H1 (cell line): ENCODE measurements around the gene MPP3. TPM values are rescaled to one million over a fixed set of nuclear protein-coding genes. Genes with fewer than 3 reads are reported as not detected.

Experiments
- CTCF ChIA-PET: fragments of 300-600 bp; sonication (Branson Sonifier 250); formaldehyde crosslinking; loops from one replicate; lab custom pipeline; 2021; ENCODE audit not compliant: partially characterized antibody; lab: Charles Lee
- POLR2A ChIA-PET: fragments of 300-600 bp; sonication (Branson Sonifier 250); formaldehyde crosslinking; loops from one replicate; lab custom pipeline; 2021; ENCODE audit warnings: inconsistent platforms; ENCODE audit not compliant: partially characterized antibody; lab: Charles Lee
- DNase-seq, 2 experiments: peaks; one replicate each; pipeline versions ENCODE4 v3.0.0 to v3.0.0-alpha.2; 2010 to 2022; ENCODE audit warnings: low spot score in 2 of 2, low read depth in 1 of 2, mixed read lengths in 1 of 2
- FAIRE-seq: peaks from 2 replicates; lab custom pipeline; 2011; peaks lifted over from hg19 to GRCh38; lab: Jason Lieb, UNC
- H2AFZ ChIP-seq: 2 replicates; pipeline ENCODE4 v1.8.1; 2012; ENCODE audit warnings: low read length, inconsistent platforms
- H2AK5ac ChIP-seq: 2 replicates; pipeline ENCODE4 v1.6.1; 2013; ENCODE audit warnings: low read depth, low read length
- H2BK120ac ChIP-seq: replicated peaks from 2 replicates; pipeline ENCODE3; 2013; ENCODE audit warnings: low read depth, low read length, inconsistent platforms
- H2BK12ac ChIP-seq: 2 replicates; pipeline ENCODE4 v1.6.1; 2013; ENCODE audit warnings: low read depth, low read length
- H2BK15ac ChIP-seq: 2 replicates; pipeline ENCODE4 v1.6.1; 2013; ENCODE audit warnings: low read length
- H2BK20ac ChIP-seq: 2 replicates; pipeline ENCODE4 v1.6.1; 2013; ENCODE audit warnings: low read length
- H2BK5ac ChIP-seq: 2 replicates; pipeline ENCODE4 v1.6.1; 2013; ENCODE audit warnings: low read depth, low read length
- H3K14ac ChIP-seq: 2 replicates; pipeline ENCODE4 v1.6.1; 2013; ENCODE audit warnings: inconsistent platforms; ENCODE audit not compliant: insufficient read length
- H3K18ac ChIP-seq: 2 replicates; pipeline ENCODE4 v1.6.1; 2013; ENCODE audit warnings: low read length; ENCODE audit errors: extremely low read depth
- H3K23ac ChIP-seq: 2 replicates; pipeline ENCODE4 v1.6.1; 2013; ENCODE audit warnings: inconsistent platforms; ENCODE audit not compliant: insufficient read length
- H3K23me2 ChIP-seq: 2 replicates; pipeline ENCODE4 v1.6.1; 2013; ENCODE audit warnings: low read depth, low read length
- H3K27ac ChIP-seq: 2 replicates; pipeline ENCODE4 v1.6.1; 2011; ENCODE audit warnings: low read depth, low read length, inconsistent platforms
- H3K27me3 ChIP-seq, 4 experiments: replicated peaks in 1 of 4; 1 replicate in 1 of 4; 2 replicates in 3 of 4; pipeline versions ENCODE4 v1.6.1 to v1.8.1; 2011 to 2013; ENCODE audit warnings: low read length in 3 of 4, mild to moderate bottlenecking in 3 of 4, inconsistent platforms in 2 of 4, mixed read lengths in 2 of 4, moderate library complexity in 1 of 4; ENCODE audit not compliant: control insufficient read depth in 3 of 4, insufficient read depth in 3 of 4; ENCODE audit errors: extremely low read depth in 1 of 4
- H3K36me3 ChIP-seq, 4 experiments: 2 replicates each; pipeline versions ENCODE4 v1.6.1 to v1.8.1; 2011 to 2013; ENCODE audit warnings: mild to moderate bottlenecking in 4 of 4, low read length in 3 of 4, moderate library complexity in 2 of 4, control low read depth in 1 of 4, inconsistent platforms in 1 of 4; ENCODE audit not compliant: insufficient read depth in 4 of 4, control insufficient read depth in 2 of 4
- H3K4ac ChIP-seq: replicated peaks from 2 replicates; pipeline ENCODE3; 2013; ENCODE audit warnings: low read length, low read depth, mixed read lengths, inconsistent platforms; ENCODE audit not compliant: insufficient read length
- H3K4me1 ChIP-seq, 4 experiments: replicated peaks in 1 of 4; 1 replicate in 1 of 4; 2 replicates in 3 of 4; pipeline versions ENCODE4 v1.6.1 to v1.8.1; 2011 to 2013; ENCODE audit warnings: low read length in 3 of 4, inconsistent platforms in 2 of 4, mixed read lengths in 1 of 4; ENCODE audit not compliant: insufficient read depth in 4 of 4, control insufficient read depth in 3 of 4
- H3K4me2 ChIP-seq, 2 experiments: 2 replicates each; pipeline versions ENCODE4 v1.6.1 to v1.8.1; 2011 to 2013; ENCODE audit warnings: low read depth in 2 of 2, low read length in 2 of 2, control low read depth in 1 of 2, inconsistent platforms in 1 of 2, mild to moderate bottlenecking in 1 of 2; ENCODE audit not compliant: insufficient read depth in 1 of 2
- H3K4me3 ChIP-seq, 4 experiments: fragments of 200-600, 300-600 bp in 1 of 4; sonication (generic), shearing (Covaris generic), sonication (Bioruptor Twin) in 1 of 4; 2 replicates each; pipeline versions ENCODE4 v1.5.1 to v1.8.1; 2011 to 2016; ENCODE audit warnings: low read length in 4 of 4, low read depth in 3 of 4, control low read depth in 2 of 4, inconsistent platforms in 2 of 4, mild to moderate bottlenecking in 2 of 4, mixed read lengths in 1 of 4, moderate library complexity in 1 of 4; ENCODE audit not compliant: insufficient read depth in 2 of 4; ENCODE audit errors: extremely low read depth in 1 of 4
- H3K56ac ChIP-seq: replicated peaks from 2 replicates; pipeline ENCODE3; 2013; ENCODE audit warnings: low read depth, mild to moderate bottlenecking, mixed read lengths, low read length, inconsistent platforms; ENCODE audit not compliant: insufficient read length
- H3K79me1 ChIP-seq: 2 replicates; pipeline ENCODE4 v1.6.1; 2013; ENCODE audit warnings: low read depth, low read length, control low read depth
- H3K79me2 ChIP-seq, 2 experiments: 2 replicates each; pipeline versions ENCODE4 v1.6.1 to v1.8.1; 2012 to 2013; ENCODE audit warnings: low read length in 2 of 2, mild to moderate bottlenecking in 2 of 2, inconsistent platforms in 1 of 2; ENCODE audit not compliant: insufficient read depth in 2 of 2, control insufficient read depth in 1 of 2
- H3K9ac ChIP-seq, 4 experiments: replicated peaks in 1 of 4; 1 replicate in 1 of 4; 2 replicates in 3 of 4; pipeline versions ENCODE4 v1.6.1 to v1.8.1; 2011 to 2013; ENCODE audit warnings: low read depth in 3 of 4, low read length in 3 of 4, control low read depth in 2 of 4, mild to moderate bottlenecking in 2 of 4, moderate library complexity in 2 of 4, inconsistent platforms in 1 of 4; ENCODE audit errors: extremely low read depth in 1 of 4
- H3K9me3 ChIP-seq, 2 experiments: 2 replicates each; pipeline versions ENCODE4 v1.6.1 to v1.8.1; 2012 to 2013; ENCODE audit warnings: mild to moderate bottlenecking in 2 of 2, moderate library complexity in 2 of 2, control low read depth in 1 of 2, inconsistent platforms in 1 of 2, low read depth in 1 of 2, low read length in 1 of 2, mixed read lengths in 1 of 2; ENCODE audit not compliant: insufficient read depth in 2 of 2
- H4K20me1 ChIP-seq, 2 experiments: replicated peaks in 1 of 2; 2 replicates each; pipeline versions ENCODE3 to v1.8.1; 2011 to 2013; ENCODE audit warnings: inconsistent platforms in 2 of 2, low read length in 2 of 2, mild to moderate bottlenecking in 1 of 2; ENCODE audit not compliant: insufficient read depth in 2 of 2, control insufficient read depth in 1 of 2
- H4K5ac ChIP-seq: 2 replicates; pipeline ENCODE4 v1.6.1; 2013; ENCODE audit warnings: low read length, low read depth, mixed read lengths, inconsistent platforms; ENCODE audit not compliant: insufficient read length
- H4K8ac ChIP-seq: 2 replicates; pipeline ENCODE4 v1.8.0; 2013; ENCODE audit warnings: mild to moderate bottlenecking, moderate library complexity, low read length, inconsistent platforms; ENCODE audit not compliant: insufficient read depth; ENCODE audit errors: extremely low read depth
- H4K91ac ChIP-seq: replicated peaks from 2 replicates; pipeline ENCODE3; 2013; ENCODE audit warnings: low read length, mixed read lengths, inconsistent platforms; ENCODE audit not compliant: insufficient read length
- CEBPB ChIP-seq: IDR thresholded peaks from 2 replicates; pipeline ENCODE4 v1.6.1; 2012; ENCODE audit warnings: low read depth, low read length
- EZH2 ChIP-seq: fragments of 200-600 bp; sonication (generic); IDR thresholded peaks from 2 replicates; pipeline ENCODE4 v1.7.1; 2012; ENCODE audit warnings: low read depth, mild to moderate bottlenecking, moderate library complexity, low read length, inconsistent platforms; ENCODE audit not compliant: severe bottlenecking
- MAFK ChIP-seq: IDR thresholded peaks from 2 replicates; pipeline ENCODE4 v1.6.1; 2012; ENCODE audit warnings: low read depth, mild to moderate bottlenecking, improper control_type of control experiment, low read length
- MAX ChIP-seq: IDR thresholded peaks from 2 replicates; pipeline ENCODE4 v1.6.1; 2012; ENCODE audit warnings: inconsistent platforms
- TCF12 ChIP-seq: IDR thresholded peaks from 2 replicates; pipeline ENCODE4 v1.6.1; 2011; ENCODE audit warnings: low read depth, mild to moderate bottlenecking, low read length
- TEAD4 ChIP-seq: IDR thresholded peaks from 2 replicates; pipeline ENCODE4 v1.6.1; 2012; ENCODE audit warnings: low read depth, low read length, inconsistent platforms, mixed read lengths
- YY1 ChIP-seq: IDR thresholded peaks from 2 replicates; pipeline ENCODE4 v1.6.1; 2011; ENCODE audit warnings: low read depth, mild to moderate bottlenecking, low read length
- ZNF274 ChIP-seq: IDR thresholded peaks from 2 replicates; pipeline ENCODE4 v1.7.0; 2012; ENCODE audit warnings: low read length, borderline replicate concordance; ENCODE audit errors: extremely low read depth
- WGBS, 2 experiments: shearing (Covaris generic) in 1 of 2; methylation state at CpG; one replicate each; pipeline versions ENCODE4 v1.1.6 to v1.1.7; 2013 to 2015; ENCODE audit warnings: low lambda C conversion rate in 2 of 2, mixed read lengths in 2 of 2, inconsistent platforms in 1 of 2, low coverage in 1 of 2, missing lambda C conversion rate in 1 of 2; ENCODE audit not compliant: insufficient replicate concordance in 2 of 2, insufficient coverage in 1 of 2, insufficient read length in 1 of 2; ENCODE audit errors: extremely low coverage in 1 of 2, missing lambda C conversion rate in 1 of 2; 5-methylcytosine and 5-hydroxymethylcytosine counted together
- polyA plus RNA-seq, 7 experiments: library from polyadenylated mRNA; depleted of rRNA in 3 of 7; stranded (reverse) in 5 of 7; unstranded in 2 of 7; fragments of >200 nt in 5 of 7; fragments of 200-250 nt in 2 of 7; gene quantifications; 1 replicate in 5 of 7; 2 replicates in 1 of 7; 4 replicates in 1 of 7; pipeline versions ENCODE4 v1.2.1 to v1.2.3, GENCODE V29; 2011 to 2013; ENCODE audit warnings: missing spikeins in 2 of 7, mixed read lengths in 2 of 7
- total RNA-seq: library from RNA; stranded (reverse); fragmentation: NEBNext Ultra II Directional; extraction: Animal tissue kit (Norgen Biotek cat#: 25700); gene quantifications from 2 replicates; pipeline ENCODE4 v1.2.1, GENCODE V29; 2021
- TF ChIP-seq, protein P1 (sequence below): IDR thresholded peaks from 2 replicates; pipeline ENCODE4 v1.6.1; 2011; ENCODE audit warnings: low read depth, mild to moderate bottlenecking, low read length; ENCODE audit not compliant: insufficient read depth

Gene MPP3
- total and polyA plus RNA-seq, 2 of the 8 experiments (the other 6 are each of a cell fraction or from before 2014, with no cell fraction given) = 3.1 to 6.1 TPM

DNA sequence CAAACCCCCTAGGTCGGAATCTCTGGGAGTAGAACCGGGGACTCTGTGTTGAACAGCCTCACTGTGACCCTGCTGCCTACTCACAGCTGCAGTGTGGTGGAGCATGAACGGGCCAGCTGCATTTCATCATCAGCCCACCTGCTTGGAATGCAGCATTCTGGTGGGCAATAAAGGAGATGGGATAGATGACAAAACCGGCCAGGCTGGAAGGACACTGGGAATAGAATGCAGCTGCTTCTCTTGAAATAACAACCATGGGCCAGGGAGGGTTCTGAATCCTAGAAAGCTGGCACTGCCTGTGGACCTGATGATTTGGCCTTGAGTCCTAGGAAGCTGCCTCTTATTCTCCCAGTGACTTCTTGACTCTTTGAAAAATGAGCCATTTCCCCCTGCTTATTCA is 29.2 kb downstream of the MPP3 start:
- H2BK20ac ChIP-seq = 0 out of 2 replicates have a peak overlapping the region, but pooled peaks have one; percentile 43
- no peaks in the 10 kb centered on the region for H3K23me2 ChIP-seq
- no peak for TF ChIP-seq TCF12
- TF ChIP-seq MAX = peak; percentile 39; the same call in 1 of the 2 replicates
- TF ChIP-seq TEAD4 = peak; percentile 81
- TF ChIP-seq, protein P1, sequence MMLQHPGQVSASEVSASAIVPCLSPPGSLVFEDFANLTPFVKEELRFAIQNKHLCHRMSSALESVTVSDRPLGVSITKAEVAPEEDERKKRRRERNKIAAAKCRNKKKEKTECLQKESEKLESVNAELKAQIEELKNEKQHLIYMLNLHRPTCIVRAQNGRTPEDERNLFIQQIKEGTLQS = peak; percentile 58; the same call in 1 of the 2 replicates
- TF ChIP-seq MAFK = no peak
- TF ChIP-seq YY1 = 0 out of 2 replicates have a peak, but pooled peaks have one; percentile 8
- peak; percentile 76 for TF ChIP-seq CEBPB
- TF ChIP-seq EZH2 = no peak
- no peak for TF ChIP-seq ZNF274
- TF ChIP-seq, all 59 proteins: peak for 5
- Histone ChIP-seq H3K27ac (no peak overlapping the region), H4K20me1 (no peaks in the 10 kb centered on the region), H3K4me1 (peaks cover 0 to 17% (median 7%) of the 10 kb centered on the region in 4 experiments; a peak in 5 of 7 replicates), H3K27me3 (no peaks in the 10 kb centered on the region), H3K9ac (no peak overlapping the region), H2AK5ac (no peak overlapping the region), H4K91ac (no peak overlapping the region), H3K18ac (0 out of 2 replicates have a peak overlapping the region, but pooled peaks have one; percentile 11), H3K79me2 (no peaks in the 10 kb centered on the region), H2BK15ac (no peak overlapping the region; the same call in 1 of the 2 replicates), H3K23ac (no peak overlapping the region), H3K4me2 (peak overlapping the region; percentile 3 to 54), H3K4me3 (peak overlapping the region in 1 of 4 experiments; percentile 13; a peak in 1 of 8 replicates), H4K8ac (no peak overlapping the region), H2BK120ac (no peak overlapping the region), H4K5ac (no peak overlapping the region), H3K9me3 (peaks cover 0 to 4% of the 10 kb centered on the region in 2 experiments; a peak in 1 of 4 replicates), H3K36me3 (peaks cover 0 to 2% (median 0%) of the 10 kb centered on the region in 4 experiments; a peak in 1 of 8 replicates), H3K14ac (no peak overlapping the region), H2AFZ (no peak overlapping the region), H2BK5ac (peak overlapping the region; percentile 72; the same call in 1 of the 2 replicates), H3K79me1 (no peaks in the 10 kb centered on the region), H3K4ac (no peak overlapping the region), H2BK12ac (peak overlapping the region; percentile 11; the same call in 1 of the 2 replicates), H3K56ac (no peak overlapping the region)
- POLR2A ChIA-PET = interaction anchor here (0.8 to 1.3 kb wide), 5 partner anchors 10 to 28 kb away, joined by 3 to 5 read pairs (median 3); no protein-coding TSS in a partner anchor
- CTCF ChIA-PET = interaction anchor here (0.6 to 1.4 kb wide), 8 partner anchors 12 to 109 kb away, joined by 3 to 5 read pairs (median 4); partner anchors contain the start of gene CD300LG
- DNase-seq (no peak), FAIRE-seq (no peak)
- WGBS, 2 experiments = 56% methylated on average over 4 of the region's 4 CpGs; no CpG with 5 or more reads in 1 of the 2 experiments
